Smooth muscle cell (in vitro differentiated cells): ENCODE data around the gene ELP1. TPM values are rescaled to one million over a fixed set of nuclear protein-coding genes. Genes with fewer than 3 reads are reported as not detected.

Source experiments
- DNase-seq: peaks from one replicate; lab custom pipeline; 2025; ENCODE audit not compliant: unreplicated experiment; lab: John Stamatoyannopoulos, UW
- H2AFZ ChIP-seq: fragments of 200-600 bp; sonication (generic); 2 replicates; pipeline ENCODE4 v1.6.0; 2016; ENCODE audit warnings: antibody characterized with exemption, low read depth, mild to moderate bottlenecking
- H3F3A ChIP-seq: fragments of 200-600 bp; sonication (generic); 2 replicates; pipeline ENCODE4 v1.6.0; 2017; ENCODE audit warnings: antibody characterized with exemption, low read depth
- H3K27ac ChIP-seq: fragments of 200-600 bp; sonication (generic); 2 replicates; pipeline ENCODE4 v1.5.1; 2016; ENCODE audit warnings: low read depth, mild to moderate bottlenecking
- H3K27me3 ChIP-seq: fragments of 200-600 bp; sonication (generic); 2 replicates; pipeline ENCODE4 v1.6.1; 2016; ENCODE audit warnings: low read depth, mild to moderate bottlenecking
- H3K36me3 ChIP-seq: fragments of 200-600 bp; sonication (generic); 2 replicates; pipeline ENCODE4 v1.5.1; 2016; ENCODE audit warnings: low read depth
- H3K4me1 ChIP-seq: fragments of 200-600 bp; sonication (generic); 2 replicates; pipeline ENCODE4 v1.5.1; 2016; ENCODE audit warnings: low read depth
- H3K4me2 ChIP-seq: fragments of 200-600 bp; sonication (generic); 2 replicates; pipeline ENCODE4 v1.6.0; 2016; ENCODE audit warnings: mild to moderate bottlenecking
- H3K4me3 ChIP-seq: fragments of 200-600 bp; sonication (generic); 2 replicates; pipeline ENCODE4 v1.5.1; 2016; ENCODE audit warnings: mild to moderate bottlenecking
- H3K79me2 ChIP-seq: fragments of 200-600 bp; sonication (generic); 2 replicates; pipeline ENCODE4 v1.6.0; 2016; ENCODE audit warnings: low read depth, mild to moderate bottlenecking
- H3K9ac ChIP-seq: fragments of 200-600 bp; sonication (generic); 2 replicates; pipeline ENCODE4 v1.6.0; 2016; ENCODE audit warnings: low read depth
- H3K9me3 ChIP-seq: fragments of 200-600 bp; sonication (generic); replicated peaks from 2 replicates; pipeline ENCODE4 v1.5.1; 2016; ENCODE audit warnings: low read depth
- H4K20me1 ChIP-seq: fragments of 200-600 bp; sonication (generic); 2 replicates; pipeline ENCODE4 v1.6.0; 2016; ENCODE audit warnings: low read depth
- CTCF ChIP-seq: fragments of 200-600 bp; sonication (generic); IDR thresholded peaks from 2 replicates; pipeline ENCODE4 v1.5.1; 2017; ENCODE audit warnings: borderline replicate concordance, mild to moderate bottlenecking, antibody characterized with exemption; ENCODE audit not compliant: insufficient read depth, poor library complexity, severe bottlenecking
- WGBS: methylation state at CpG from one replicate; pipeline ENCODE4 v1.1.7; 2016; ENCODE audit warnings: low lambda C conversion rate; 5-methylcytosine and 5-hydroxymethylcytosine counted together
- polyA plus RNA-seq: library from polyadenylated mRNA; unstranded; fragments of >200 nt; fragmentation: Nextera tagmentation; extraction: Ambion mirVana; gene quantifications from 2 replicates; pipeline ENCODE4 v1.2.1, GENCODE V29; 2016
- total RNA-seq: library from RNA; depleted of rRNA; stranded (reverse); fragments of >200 nt; gene quantifications from 2 replicates; pipeline ENCODE4 v1.2.3, GENCODE V29; 2014

Gene ELP1
- total RNA-seq (38.4 and 72.1 TPM in 2 replicates), polyA plus RNA-seq (11.9 and 16.2 TPM in 2 replicates)

DNA sequence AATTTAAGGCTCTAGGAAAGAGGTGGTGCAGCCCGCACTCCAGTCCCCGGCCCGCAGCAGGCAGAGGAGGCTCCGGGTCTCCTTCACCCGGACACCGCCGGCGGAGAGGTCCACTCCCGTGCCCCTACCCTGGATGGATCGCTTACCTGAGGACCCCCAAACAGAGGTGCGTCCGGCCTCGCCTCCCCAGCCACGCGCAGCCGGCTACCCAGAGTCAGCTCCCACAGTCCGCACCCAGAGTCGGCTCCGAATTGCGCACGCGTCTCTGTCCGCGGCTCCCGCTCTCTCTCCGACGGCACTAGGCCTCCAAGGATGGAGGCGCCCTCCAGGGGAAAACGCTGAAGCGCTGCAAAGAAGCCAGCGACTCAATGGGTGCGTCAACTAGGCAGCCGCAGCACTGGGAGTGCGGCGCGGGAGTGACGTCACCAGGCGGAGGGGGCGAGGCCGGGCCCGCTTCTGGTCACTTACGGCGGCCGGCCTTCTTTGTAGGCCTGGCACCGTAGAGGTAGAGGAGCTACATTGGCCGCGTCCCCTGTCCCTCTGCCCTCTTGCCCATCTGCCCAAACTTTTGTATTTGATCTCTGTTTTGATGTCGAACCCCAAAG lies at the start of gene ELP1:
Gene ELP1 (minus strand): TSS at position 407 of the 605 bp plus-strand sequence. CDS start 2,978 bp downstream, outside the sequence.
- peak within 1 kb of the TSS; percentile 87 for H3K9ac ChIP-seq
- H3K79me2 ChIP-seq = peaks cover 35% of the 10 kb centered on the region
- under 1% methylated on average over 47 of the region's 48 CpGs for WGBS
- H3K4me3 ChIP-seq = peak within 1 kb of the TSS; percentile 91
- peak within 1 kb of the TSS; percentile 92 for H3K4me2 ChIP-seq
- H3K9me3 ChIP-seq = no peaks in the 10 kb centered on the region
- no peaks in the 10 kb centered on the region for H4K20me1 ChIP-seq
- H3K4me1 ChIP-seq = peaks cover 7% of the 10 kb centered on the region
- TF ChIP-seq CTCF = no peak
- H2AFZ ChIP-seq = peak within 1 kb of the TSS; percentile 91
- DNase-seq = peak; percentile 81
- H3K36me3 ChIP-seq = peaks cover 5% of the 10 kb centered on the region
- no peaks in the 10 kb centered on the region for H3F3A ChIP-seq
- H3K27ac ChIP-seq = peak within 1 kb of the TSS; percentile 85
- H3K27me3 ChIP-seq = no peaks in the 10 kb centered on the region

DNA sequence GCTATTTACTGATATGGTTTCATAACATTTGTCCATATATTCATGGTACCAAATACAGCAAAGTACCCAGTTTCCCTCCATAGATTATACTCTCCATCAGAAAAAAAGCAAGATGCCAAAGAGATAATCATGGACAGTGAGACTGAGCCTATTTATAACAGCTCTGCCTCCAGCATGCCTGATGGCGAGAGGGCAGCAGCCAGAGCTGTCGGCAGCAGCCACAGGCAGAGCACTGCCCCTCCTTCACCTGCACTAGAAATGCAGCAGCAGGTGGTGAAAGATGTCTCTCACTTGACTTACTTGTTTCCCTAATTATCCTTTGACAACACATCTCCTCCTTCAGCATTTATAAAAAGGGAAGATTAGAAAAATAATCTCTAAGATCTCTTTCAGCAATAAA lies 47.0 kb upstream of the ELP1 start:
- no peak for TF ChIP-seq CTCF
- H3K9ac ChIP-seq = no peak overlapping the region
- WGBS = 93% methylated on average over 2 of the region's 2 CpGs
- H4K20me1 ChIP-seq = no peaks in the 10 kb centered on the region
- H3K27me3 ChIP-seq = no peaks in the 10 kb centered on the region
- no peaks in the 10 kb centered on the region for H3F3A ChIP-seq
- H3K9me3 ChIP-seq = no peaks in the 10 kb centered on the region
- H3K4me2 ChIP-seq = no peak overlapping the region
- DNase-seq = no peak
- H3K4me1 ChIP-seq = no peaks in the 10 kb centered on the region
- H3K36me3 ChIP-seq = peaks cover 7% of the 10 kb centered on the region
- H2AFZ ChIP-seq = no peak overlapping the region
- no peak overlapping the region for H3K4me3 ChIP-seq
- H3K27ac ChIP-seq = no peak overlapping the region
- no peaks in the 10 kb centered on the region for H3K79me2 ChIP-seq

GRCh38 chr9:108978205-108978604 lies 44.3 kb upstream of the ELP1 start:
- H3K27ac ChIP-seq = no peak overlapping the region
- H3K9me3 ChIP-seq = no peaks in the 10 kb centered on the region
- no peaks in the 10 kb centered on the region for H3K27me3 ChIP-seq
- no peak overlapping the region for H3K4me2 ChIP-seq
- TF ChIP-seq CTCF = no peak
- no peaks in the 10 kb centered on the region for H3F3A ChIP-seq
- no peak overlapping the region for H2AFZ ChIP-seq
- WGBS = 77% methylated on average over 1 of the region's 1 CpG
- H3K79me2 ChIP-seq = no peaks in the 10 kb centered on the region
- H3K4me3 ChIP-seq = no peak overlapping the region
- H3K9ac ChIP-seq = no peak overlapping the region
- H4K20me1 ChIP-seq = no peaks in the 10 kb centered on the region
- H3K36me3 ChIP-seq = peaks cover 7% of the 10 kb centered on the region
- no peaks in the 10 kb centered on the region for H3K4me1 ChIP-seq
- no peak for DNase-seq

GRCh38 chr9:108973895-108974294 lies 40.0 kb upstream of the ELP1 start:
- no peaks in the 10 kb centered on the region for H3K9me3 ChIP-seq
- H3K4me1 ChIP-seq = no peaks in the 10 kb centered on the region

More at GRCh38 chr9:108973895-108974294, 40.0 kb upstream of the ELP1 start:
- Histone ChIP-seq H3K36me3 (peaks cover 7% of the 10 kb centered on the region), H3K4me3 (no peak overlapping the region), H3K27me3 (no peaks in the 10 kb centered on the region), H3K9ac (no peak overlapping the region), H3F3A (no peaks in the 10 kb centered on the region), H2AFZ (no peak overlapping the region), H3K27ac (no peak overlapping the region), H4K20me1 (no peaks in the 10 kb centered on the region), H3K79me2 (no peaks in the 10 kb centered on the region), H3K4me2 (no peak overlapping the region)
- TF ChIP-seq CTCF = no peak
- no peak for DNase-seq
- 73% methylated on average over 5 of the region's 5 CpGs for WGBS
